WTC11 (cell line): ENCODE results near the gene JMJD8. TPM values are rescaled to one million over a fixed set of nuclear protein-coding genes. Genes with fewer than 3 reads are reported as not detected.

ENCODE experiments used
- ATAC-seq: fragments of 200-7000 bp; cut with Tn5 transposase; 2 replicates; pipeline ENCODE4 v1.10.0; 2021; ENCODE audit warnings: mild to moderate bottlenecking, moderate library complexity
- CTCF ChIA-PET: fragments of 300-600 bp; sonication (Branson Sonifier 250); formaldehyde crosslinking; loops from one replicate; lab custom pipeline; 2021; ENCODE audit warnings: antibody characterized with exemption; lab: Charles Lee
- POLR2A ChIA-PET: fragments of 350-600 bp; sonication (Branson Sonifier 250); formaldehyde crosslinking; loops from one replicate; lab custom pipeline; 2021; ENCODE audit warnings: antibody characterized with exemption; lab: Charles Lee
- DNase-seq: peaks from one replicate; pipeline ENCODE4 v3.0.0; 2021; ENCODE audit warnings: low spot score
- H3K27ac Mint-ChIP-seq: 2 replicates; pipeline ENCODE4 v1.8.0; 2021; ENCODE audit warnings: mixed read lengths
- H3K27me3 Mint-ChIP-seq: 2 replicates; pipeline ENCODE4 v1.8.0; 2021; ENCODE audit warnings: low read depth, mild to moderate bottlenecking, moderate library complexity, mixed read lengths
- H3K36me3 Mint-ChIP-seq: 2 replicates; pipeline ENCODE4 v1.8.0; 2021; ENCODE audit warnings: mixed read lengths
- H3K4me1 Mint-ChIP-seq: 2 replicates; pipeline ENCODE4 v1.8.0; 2022; ENCODE audit warnings: mixed read lengths
- H3K4me3 Mint-ChIP-seq: 2 replicates; pipeline ENCODE4 v1.8.0; 2021; ENCODE audit warnings: mild to moderate bottlenecking, moderate library complexity, mixed read lengths
- H3K9me3 Mint-ChIP-seq: 2 replicates; pipeline ENCODE4 v1.8.0; 2021; ENCODE audit warnings: mixed read lengths
- AR ChIP-seq: fragments of 250-450 bp; sonication (Bioruptor Pico); IDR thresholded peaks from 2 replicates; pipeline ENCODE4 v1.9.0; 2021; ENCODE audit warnings: mild to moderate bottlenecking
- ARID4B ChIP-seq: sonication (generic); formaldehyde crosslinking; IDR thresholded peaks from 2 replicates; pipeline ENCODE4 v1.8.0; 2023; ENCODE audit warnings: missing genetic modification reagents, mild to moderate bottlenecking, borderline replicate concordance
- CREM ChIP-seq: sonication (generic); formaldehyde crosslinking; IDR thresholded peaks from 2 replicates; pipeline ENCODE4 v1.8.1; 2022; ENCODE audit warnings: mild to moderate bottlenecking, missing genetic modification reagents, moderate library complexity
- EMX1 ChIP-seq: fragments of 250-450 bp; sonication (Bioruptor Pico); IDR thresholded peaks from 2 replicates; pipeline ENCODE4 v1.8.0; 2021; ENCODE audit warnings: mild to moderate bottlenecking
- FOXJ3 ChIP-seq: sonication (generic); formaldehyde crosslinking; IDR thresholded peaks from 2 replicates; pipeline ENCODE4 v1.9.0; 2021; ENCODE audit warnings: missing genetic modification reagents, mild to moderate bottlenecking, borderline replicate concordance
- FOXP4 ChIP-seq: sonication (generic); formaldehyde crosslinking; IDR thresholded peaks from 2 replicates; pipeline ENCODE4 v1.8.0; 2022; ENCODE audit warnings: mild to moderate bottlenecking, missing genetic modification reagents
- GABPB1 ChIP-seq: sonication (generic); formaldehyde crosslinking; IDR thresholded peaks from 2 replicates; pipeline ENCODE4 v1.8.1; 2023; ENCODE audit warnings: mild to moderate bottlenecking, missing genetic modification reagents
- GTF2I ChIP-seq: fragments of 250-450 bp; sonication (Bioruptor Pico); conservative IDR thresholded peaks from 2 replicates; pipeline ENCODE4 v1.4.0; 2021; ENCODE audit warnings: mild to moderate bottlenecking
- IRF1 ChIP-seq: sonication (generic); formaldehyde crosslinking; IDR thresholded peaks from 2 replicates; pipeline ENCODE4 v1.8.0; 2023; ENCODE audit warnings: missing genetic modification reagents
- JAZF1 ChIP-seq: fragments of 250-450 bp; sonication (Bioruptor Pico); IDR thresholded peaks from 2 replicates; pipeline ENCODE4 v1.9.0; 2021; ENCODE audit warnings: moderate library complexity, mild to moderate bottlenecking, inconsistent platforms
- MAX ChIP-seq: sonication (generic); formaldehyde crosslinking; IDR thresholded peaks from 2 replicates; pipeline ENCODE4 v1.8.0; 2022; ENCODE audit warnings: mild to moderate bottlenecking, missing genetic modification reagents
- MYBL2 ChIP-seq: sonication (generic); formaldehyde crosslinking; IDR thresholded peaks from 2 replicates; pipeline ENCODE4 v1.8.1; 2023; ENCODE audit warnings: mild to moderate bottlenecking, moderate library complexity, missing genetic modification reagents
- NFE2L1 ChIP-seq: sonication (generic); formaldehyde crosslinking; IDR thresholded peaks from 2 replicates; pipeline ENCODE4 v1.8.1; 2023; ENCODE audit warnings: missing genetic modification reagents
- SP1 ChIP-seq: sonication (generic); formaldehyde crosslinking; conservative IDR thresholded peaks from 2 replicates; pipeline ENCODE4 v1.8.1; 2022; ENCODE audit warnings: missing genetic modification reagents
- TCF7 ChIP-seq: sonication (generic); formaldehyde crosslinking; IDR thresholded peaks from 2 replicates; pipeline ENCODE4 v1.8.0; 2022; ENCODE audit warnings: mild to moderate bottlenecking, low read depth, missing genetic modification reagents, moderate library complexity
- TEAD4 ChIP-seq: sonication (generic); formaldehyde crosslinking; IDR thresholded peaks from 2 replicates; pipeline ENCODE4 v1.8.0; 2022; ENCODE audit warnings: mild to moderate bottlenecking, missing genetic modification reagents
- TP53 ChIP-seq: sonication (generic); formaldehyde crosslinking; IDR thresholded peaks from 2 replicates; pipeline ENCODE4 v1.8.1; 2023; ENCODE audit warnings: mild to moderate bottlenecking, missing genetic modification reagents
- USF2 ChIP-seq: sonication (generic); formaldehyde crosslinking; IDR thresholded peaks from 2 replicates; pipeline ENCODE4 v1.8.1; 2023; ENCODE audit warnings: mild to moderate bottlenecking, missing genetic modification reagents, moderate library complexity
- ZBTB21 ChIP-seq: sonication (generic); formaldehyde crosslinking; IDR thresholded peaks from 2 replicates; pipeline ENCODE4 v1.8.1; 2023; ENCODE audit warnings: mild to moderate bottlenecking, missing genetic modification reagents, borderline replicate concordance
- ZNF232 ChIP-seq: sonication (generic); formaldehyde crosslinking; IDR thresholded peaks from 2 replicates; pipeline ENCODE4 v1.8.0; 2022; ENCODE audit warnings: mild to moderate bottlenecking, missing genetic modification reagents
- ZNF425 ChIP-seq: fragments of 250-450 bp; sonication (Bioruptor Pico); conservative IDR thresholded peaks from 2 replicates; pipeline ENCODE4 v1.9.0; 2021; ENCODE audit warnings: mild to moderate bottlenecking
- ZNF512 ChIP-seq: sonication (generic); formaldehyde crosslinking; IDR thresholded peaks from 2 replicates; pipeline ENCODE4 v1.8.1; 2022; ENCODE audit warnings: missing genetic modification reagents, borderline replicate concordance
- total RNA-seq: library from RNA; stranded (reverse); gene quantifications from 3 replicates; pipeline ENCODE4 v1.2.3, GENCODE V29; 2021

Gene JMJD8
- total RNA-seq, 1 experiment from 2014 or later: 61.2 TPM

GRCh38 chr16:666572-666971, 17.6 kb downstream of the JMJD8 start:
- H3K27ac Mint-ChIP-seq: no peak overlapping the region
- no peak overlapping the region for H3K4me3 Mint-ChIP-seq
- TF ChIP-seq USF2 (CRISPR knock-in tag) (no peak), CREM (no peak), ZBTB21 (no peak), ZNF232 (CRISPR knock-in tag) (no peak), MAX (no peak), ARID4B (no peak), TP53 (no peak), NFE2L1 (CRISPR knock-in tag) (no peak), TCF7 (CRISPR knock-in tag) (no peak), GABPB1 (no peak)
- CTCF ChIA-PET: interaction anchor here (1.6 to 3.0 kb wide), 2 partner anchors 18 to 76 kb away, joined by 5 to 16 read pairs; partner anchors contain the start of genes RAB40C and WDR90
- no peaks in the 10 kb centered on the region for H3K27me3 Mint-ChIP-seq
- H3K9me3 Mint-ChIP-seq: no peaks in the 10 kb centered on the region
- no peaks in the 10 kb centered on the region for H3K4me1 Mint-ChIP-seq
- DNase-seq (no peak), ATAC-seq (no peak)
- POLR2A ChIA-PET: interaction anchor here (1.0 kb wide), 1 partner anchor 15 kb away, joined by 3 read pairs; no protein-coding TSS in a partner anchor
- H3K36me3 Mint-ChIP-seq: peaks cover 7% of the 10 kb centered on the region

GRCh38 chr16:662597-662996, 21.5 kb downstream of the JMJD8 start:
- Mint-ChIP-seq H3K27me3 (no peaks in the 10 kb centered on the region), H3K4me3 (no peak overlapping the region), H3K9me3 (no peaks in the 10 kb centered on the region), H3K36me3 (no peaks in the 10 kb centered on the region), H3K4me1 (peaks cover 4% of the 10 kb centered on the region), H3K27ac (no peak overlapping the region)
- ChIA-PET CTCF (interaction anchor here (0.8 to 3.1 kb wide), 5 partner anchors 13 to 40 kb away, joined by 3 to 7 read pairs (median 5); partner anchors contain the start of genes METTL26 and WDR90), POLR2A (interaction anchor here (1.1 kb wide), 1 partner anchor 65 kb away, joined by 3 read pairs; no protein-coding TSS in a partner anchor)
- ATAC-seq: no peak
- no peak for DNase-seq
- TF ChIP-seq SP1 (CRISPR knock-in tag) (no peak), ZNF425 (CRISPR knock-in tag) (no peak), EMX1 (CRISPR knock-in tag) (no peak), AR (CRISPR knock-in tag) (no peak), TEAD4 (no peak), GTF2I (CRISPR knock-in tag) (no peak), FOXJ3 (CRISPR knock-in tag) (no peak), CREM (no peak), MYBL2 (CRISPR knock-in tag) (no peak), JAZF1 (CRISPR knock-in tag) (no peak), ZNF512 (CRISPR knock-in tag) (no peak), FOXP4 (CRISPR knock-in tag) (no peak), IRF1 (CRISPR knock-in tag) (no peak)
